ENCODE results near the gene SURF1. TPM values are rescaled to one million over a fixed set of nuclear protein-coding genes. Genes with fewer than 3 reads are reported as not detected.

SURF1 gene
- total and polyA plus RNA-seq, 9 of the 15 experiments (the other 6 are each of a cell fraction or from before 2014, with no cell fraction given) = 16.1 to 31.3 (median 20.9) TPM

DNA sequence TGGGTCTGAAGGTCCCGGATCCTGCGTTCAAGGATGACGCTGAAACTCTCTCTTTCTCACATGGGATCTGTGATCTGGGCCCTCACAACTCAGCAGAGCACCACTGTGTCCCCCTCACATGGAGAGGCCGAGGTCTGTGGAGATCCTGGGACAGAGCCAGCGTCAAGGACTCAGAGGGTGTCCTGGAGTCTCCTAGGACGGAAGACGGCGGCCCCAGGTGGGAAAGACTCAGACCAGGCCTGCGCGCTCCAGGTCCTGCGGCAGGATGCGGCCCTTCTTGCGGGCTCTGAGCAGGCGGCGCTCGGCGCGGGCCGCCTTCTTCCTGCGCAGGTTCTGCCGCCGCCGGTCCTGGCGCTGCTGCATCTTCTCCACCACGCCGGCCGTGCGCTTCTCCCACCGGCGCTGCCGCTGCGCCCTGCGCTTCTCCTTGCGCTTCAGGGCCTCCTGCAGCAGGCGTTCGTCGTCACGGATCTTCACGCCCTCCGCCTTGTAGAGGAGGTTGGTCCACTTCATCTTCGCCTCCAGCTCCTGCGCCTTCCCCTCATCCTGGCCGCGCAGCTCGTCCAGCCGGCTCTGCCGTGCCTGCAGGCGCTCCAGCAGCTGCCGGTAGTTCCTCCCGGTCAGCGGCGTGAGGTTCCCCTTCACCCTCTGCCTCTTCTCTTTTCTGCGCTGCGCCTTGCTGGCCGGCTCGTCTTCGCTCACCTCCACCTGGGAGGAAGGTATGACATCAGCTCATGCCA, 24.5 kb downstream of the SURF1 start:
- peaks cover 4 to 39% of the 10 kb centered on the region in 2 experiments; a peak in 4 of 5 replicates for H3K4me1 ChIP-seq (replicated peaks in 1 of 2; ENCODE audit: control insufficient read depth in 2 of 2, insufficient read depth in 2 of 2, low read length in 2 of 2)
- intact Hi-C loops (cut with micrococcal nuclease) = no loop called here
- H3K36me3 ChIP-seq (ENCODE audit: control insufficient read depth, insufficient read depth, low read length) = peaks cover 52% of the 10 kb centered on the region
- 97% methylated on average over 35 of the region's 57 CpGs for WGBS (ENCODE audit: insufficient coverage, low coverage, missing lambda C conversion rate)
- H3K4me3 ChIP-seq = no peak overlapping the region
- FAIRE-seq = no peak
- no peak for ATAC-seq
- H3K27me3 ChIP-seq (ENCODE audit: control insufficient read depth in 2 of 2, insufficient read depth in 2 of 2, low read length in 2 of 2) = no peaks in the 10 kb centered on the region; a peak in 1 of 5 replicates
- TF ChIP-seq RBM22 (IDR thresholded peaks at IDR 0.05; ENCODE audit: low read depth, low read length, poor library complexity, severe bottlenecking) (peak; percentile 45), RBFOX2 (IDR thresholded peaks at IDR 0.05; ENCODE audit: low read depth, low read length) (peak; percentile 64), ADNP (tag; IDR thresholded peaks at IDR 0.05) (no peak)
- TF ChIP-seq, protein P1, sequence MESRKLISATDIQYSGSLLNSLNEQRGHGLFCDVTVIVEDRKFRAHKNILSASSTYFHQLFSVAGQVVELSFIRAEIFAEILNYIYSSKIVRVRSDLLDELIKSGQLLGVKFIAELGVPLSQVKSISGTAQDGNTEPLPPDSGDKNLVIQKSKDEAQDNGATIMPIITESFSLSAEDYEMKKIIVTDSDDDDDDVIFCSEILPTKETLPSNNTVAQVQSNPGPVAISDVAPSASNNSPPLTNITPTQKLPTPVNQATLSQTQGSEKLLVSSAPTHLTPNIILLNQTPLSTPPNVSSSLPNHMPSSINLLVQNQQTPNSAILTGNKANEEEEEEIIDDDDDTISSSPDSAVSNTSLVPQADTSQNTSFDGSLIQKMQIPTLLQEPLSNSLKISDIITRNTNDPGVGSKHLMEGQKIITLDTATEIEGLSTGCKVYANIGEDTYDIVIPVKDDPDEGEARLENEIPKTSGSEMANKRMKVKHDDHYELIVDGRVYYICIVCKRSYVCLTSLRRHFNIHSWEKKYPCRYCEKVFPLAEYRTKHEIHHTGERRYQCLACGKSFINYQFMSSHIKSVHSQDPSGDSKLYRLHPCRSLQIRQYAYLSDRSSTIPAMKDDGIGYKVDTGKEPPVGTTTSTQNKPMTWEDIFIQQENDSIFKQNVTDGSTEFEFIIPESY (CRISPR knock-in tag; IDR thresholded peaks at IDR 0.05) = peak; percentile 77
- TF ChIP-seq, protein P2, sequence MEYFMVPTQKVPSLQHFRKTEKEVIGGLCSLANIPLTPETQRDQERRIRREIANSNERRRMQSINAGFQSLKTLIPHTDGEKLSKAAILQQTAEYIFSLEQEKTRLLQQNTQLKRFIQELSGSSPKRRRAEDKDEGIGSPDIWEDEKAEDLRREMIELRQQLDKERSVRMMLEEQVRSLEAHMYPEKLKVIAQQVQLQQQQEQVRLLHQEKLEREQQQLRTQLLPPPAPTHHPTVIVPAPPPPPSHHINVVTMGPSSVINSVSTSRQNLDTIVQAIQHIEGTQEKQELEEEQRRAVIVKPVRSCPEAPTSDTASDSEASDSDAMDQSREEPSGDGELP (CRISPR knock-in tag; IDR thresholded peaks at IDR 0.05; ENCODE audit: borderline replicate concordance) = no peak
- H3K9me3 ChIP-seq (replicated peaks; ENCODE audit: control insufficient read depth, insufficient read depth, low read depth, low read length) = 0 out of 2 replicates have a peak, but pooled peaks cover 1% of the 10 kb centered on the region
- ChIA-PET CTCF (ENCODE audit: low intra/inter-chr PET ratio) (no interaction called here), POLR2A (interaction anchor here (0.7 to 3.1 kb wide), 4 partner anchors 9 to 106 kb away, joined by 3 to 16 read pairs (median 4); partner anchors contain the start of genes MED22 and RPL7A)
- H3K79me2 ChIP-seq (ENCODE audit: control insufficient read depth, insufficient read depth, low read length) = peaks cover 39% of the 10 kb centered on the region
- H3K4me2 ChIP-seq (ENCODE audit: insufficient read depth, low read length) = no peak overlapping the region
- no peak overlapping the region for H2AFZ ChIP-seq (ENCODE audit: low read depth, low read length)
- peak overlapping the region in 1 of 2 experiments; percentile 37; a peak in 1 of 4 replicates for H3K9ac ChIP-seq (ENCODE audit: insufficient read depth in 1 of 2, low read depth in 2 of 2, low read length in 2 of 2)
- DNase-seq (ENCODE audit: extremely low read depth in 1 of 4, low spot score in 3 of 4) = no peak
- no TSS peak for BruUV-seq (replicated peaks)
- no peaks in the 10 kb centered on the region for H3K9me1 ChIP-seq (ENCODE audit: control insufficient read depth, insufficient read depth, low read length)
- no peak overlapping the region for H3K27ac ChIP-seq (ENCODE audit: extremely low read depth, low read depth, low read length)
- in situ Hi-C loops (cut with MboI) = loop anchor here (5.0 kb wide), 1 partner anchor 145 kb away; no protein-coding TSS in a partner anchor
- H4K20me1 ChIP-seq (replicated peaks; ENCODE audit: control insufficient read depth, insufficient read depth, low read length) = peaks cover 4% of the 10 kb centered on the region; the same call in 1 of the 2 replicates
